Measurements from ENCODE around the gene LKAAEAR1.

The LKAAEAR1 gene

GRCh38 chr20:64037199-64037497 is 47.0 kb downstream of the LKAAEAR1 start:
- no peak for DNase-seq (ENCODE audit: low read depth)
- no peak for TF ChIP-seq CTCF (IDR thresholded peaks at IDR 0.05; ENCODE audit: low read length, missing control alignments)
- H3K4me3 ChIP-seq (replicated peaks; ENCODE audit: low read depth, low read length) = no peak overlapping the region

- H3K4me3 ChIP-seq (replicated peaks; ENCODE audit: low read depth, low read length) = no peak overlapping the region
- no peak for DNase-seq (ENCODE audit: low read depth)
- TF ChIP-seq CTCF (IDR thresholded peaks at IDR 0.05; ENCODE audit: low read length, missing control alignments) = no peak
Measured at GRCh38 chr20:64036346-64037198, 47.6 kb downstream of the LKAAEAR1 start.

GRCh38 chr20:64035933-64036345 is 48.3 kb downstream of the LKAAEAR1 start, which contains the start of gene C20orf204:
Gene C20orf204, plus strand, starts transcription at chr20:64036182. Its CDS starts 142 bp downstream, at chr20:64036324.
- DNase-seq (ENCODE audit: low read depth) = no peak
- no peak for TF ChIP-seq CTCF (IDR thresholded peaks at IDR 0.05; ENCODE audit: low read length, missing control alignments)
- no peak within 1 kb of the TSS for H3K4me3 ChIP-seq (replicated peaks; ENCODE audit: low read depth, low read length)

- no peak for DNase-seq (ENCODE audit: low read depth)
- no peak overlapping the region for H3K4me3 ChIP-seq (replicated peaks; ENCODE audit: low read depth, low read length)
- no peak for TF ChIP-seq CTCF (IDR thresholded peaks at IDR 0.05; ENCODE audit: low read length, missing control alignments)
Measured at GRCh38 chr20:64035066-64035932, 48.9 kb downstream of the LKAAEAR1 start.

GRCh38 chr20:64033981-64034493 is 50.2 kb downstream of the LKAAEAR1 start:
- TF ChIP-seq CTCF (IDR thresholded peaks at IDR 0.05; ENCODE audit: low read length, missing control alignments) = no peak
- H3K4me3 ChIP-seq (replicated peaks; ENCODE audit: low read depth, low read length) = no peak overlapping the region
- DNase-seq (ENCODE audit: low read depth) = no peak

Measured in fibroblast of pulmonary artery (primary cell).